ENCODE measurements around the gene ADCY3.
A peak's percentile ranks its signal among the peaks of the same experiment; 100 is the strongest.

Gene ADCY3

GRCh38 chr2:24793761-24794435 is 126.1 kb downstream of the ADCY3 start:
- peak overlapping the region; percentile 60 to 99 (median 93) for H3K4me3 ChIP-seq (ENCODE audit: control insufficient read depth in 1 of 7, extremely low read depth in 1 of 7, insufficient read depth in 4 of 7, low read depth in 2 of 7, low read length in 6 of 7)
- peaks cover 8 to 28% (median 18%) of the 10 kb centered on the region in 4 experiments for H3K4me1 ChIP-seq (ENCODE audit: control extremely low read depth in 1 of 4, control insufficient read depth in 4 of 4, insufficient read depth in 4 of 4, low read length in 3 of 4)
- ChIA-PET POLR2A (no interaction called here), CTCF (interaction anchor here (0.9 to 1.3 kb wide), 2 partner anchors 108 to 372 kb away, joined by 3 read pairs; no protein-coding TSS in a partner anchor)
- peaks cover 0 to 30% (median 3%) of the 10 kb centered on the region in 4 experiments for H3K36me3 ChIP-seq (ENCODE audit: control insufficient read depth in 4 of 4, insufficient read depth in 4 of 4, low read length in 3 of 4)
- no peaks in the 10 kb centered on the region for H3K9me3 ChIP-seq (ENCODE audit: control extremely low read depth in 1 of 5, control insufficient read depth in 4 of 5, insufficient read depth in 2 of 5, low read depth in 1 of 5, low read length in 4 of 5)
- DNase-seq: no peak
- H3K27ac ChIP-seq (ENCODE audit: insufficient read depth in 1 of 2, low read depth in 1 of 2, low read length in 2 of 2, poor library complexity in 1 of 2, severe bottlenecking in 2 of 2): peak overlapping the region in 1 of 2 experiments; percentile 98
- H3K27me3 ChIP-seq (replicated peaks in 2 of 5; ENCODE audit: control insufficient read depth in 4 of 5, insufficient read depth in 5 of 5, low read length in 4 of 5): no peaks in the 10 kb centered on the region
- 24% methylated on average over 11 of the region's 14 CpGs for WGBS (ENCODE audit: insufficient coverage)

- Histone ChIP-seq H3K4me1 (ENCODE audit: control extremely low read depth in 1 of 4, control insufficient read depth in 4 of 4, insufficient read depth in 4 of 4, low read length in 3 of 4) (peaks cover 8 to 28% (median 18%) of the 10 kb centered on the region in 4 experiments), H3K9me3 (ENCODE audit: control extremely low read depth in 1 of 5, control insufficient read depth in 4 of 5, insufficient read depth in 2 of 5, low read depth in 1 of 5, low read length in 4 of 5) (no peaks in the 10 kb centered on the region), H3K27ac (ENCODE audit: insufficient read depth in 1 of 2, low read depth in 1 of 2, low read length in 2 of 2, poor library complexity in 1 of 2, severe bottlenecking in 2 of 2) (peak within 1 kb of the TSS; percentile 96 to 98), H3K36me3 (ENCODE audit: control insufficient read depth in 4 of 4, insufficient read depth in 4 of 4, low read length in 3 of 4) (peaks cover 0 to 29% (median 3%) of the 10 kb centered on the region in 4 experiments), H3K4me3 (ENCODE audit: control insufficient read depth in 1 of 7, extremely low read depth in 1 of 7, insufficient read depth in 4 of 7, low read depth in 2 of 7, low read length in 6 of 7) (peak within 1 kb of the TSS; percentile 60 to 99 (median 93)), H3K27me3 (replicated peaks in 2 of 5; ENCODE audit: control insufficient read depth in 4 of 5, insufficient read depth in 5 of 5, low read length in 4 of 5) (peaks cover 0 to 3% (median 0%) of the 10 kb centered on the region in 5 experiments)
- ChIA-PET CTCF (interaction anchor here (0.8 to 1.3 kb wide), 5 partner anchors 9 to 371 kb away, joined by 3 read pairs; no protein-coding TSS in a partner anchor), POLR2A (no interaction called here)
- whole genome bisulfite sequencing (ENCODE audit: insufficient coverage): under 1% methylated on average over 53 of the region's 74 CpGs
- peak; percentile 96 to 98 (median 98) for DNase-seq
Measured at GRCh38 chr2:24792874-24793760, 126.9 kb downstream of the ADCY3 start, which contains the start of the genes CENPO and PTRHD1. Gene CENPO (plus strand): TSS chr2:24793425. CDS start chr2:24793920, 495 bp downstream. Gene PTRHD1 (minus strand): TSS chr2:24793391. CDS start chr2:24793377, 14 bp downstream.

- Histone ChIP-seq H3K36me3 (ENCODE audit: control insufficient read depth in 4 of 4, insufficient read depth in 4 of 4, low read length in 3 of 4) (peaks cover 0 to 23% (median 3%) of the 10 kb centered on the region in 4 experiments), H3K4me3 (ENCODE audit: control insufficient read depth in 1 of 7, extremely low read depth in 1 of 7, insufficient read depth in 4 of 7, low read depth in 2 of 7, low read length in 6 of 7) (peak overlapping the region; percentile 60 to 99 (median 93)), H3K4me1 (ENCODE audit: control extremely low read depth in 1 of 4, control insufficient read depth in 4 of 4, insufficient read depth in 4 of 4, low read length in 3 of 4) (peaks cover 8 to 28% (median 18%) of the 10 kb centered on the region in 4 experiments), H3K27ac (ENCODE audit: insufficient read depth in 1 of 2, low read depth in 1 of 2, low read length in 2 of 2, poor library complexity in 1 of 2, severe bottlenecking in 2 of 2) (peak overlapping the region; percentile 96 to 98), H3K27me3 (replicated peaks in 2 of 5; ENCODE audit: control insufficient read depth in 4 of 5, insufficient read depth in 5 of 5, low read length in 4 of 5) (peaks cover 0 to 3% (median 0%) of the 10 kb centered on the region in 5 experiments), H3K9me3 (ENCODE audit: control extremely low read depth in 1 of 5, control insufficient read depth in 4 of 5, insufficient read depth in 2 of 5, low read depth in 1 of 5, low read length in 4 of 5) (no peaks in the 10 kb centered on the region)
- CTCF ChIA-PET: interaction anchor here (0.8 to 1.3 kb wide), 5 partner anchors 8 to 370 kb away, joined by 3 read pairs; no protein-coding TSS in a partner anchor
- 0% methylated on average over 3 of the region's 6 CpGs for WGBS (ENCODE audit: insufficient coverage)
- POLR2A ChIA-PET: interaction anchor here (0.6 kb wide), 1 partner anchor 23 kb away, joined by 4 read pairs; no protein-coding TSS in a partner anchor
- DNase-seq: no peak
Measured at GRCh38 chr2:24792542-24792873, 127.5 kb downstream of the ADCY3 start.

- Histone ChIP-seq H3K36me3 (ENCODE audit: control insufficient read depth in 4 of 4, insufficient read depth in 4 of 4, low read length in 3 of 4) (peaks cover 0 to 13% (median 3%) of the 10 kb centered on the region in 4 experiments), H3K4me1 (ENCODE audit: control extremely low read depth in 1 of 4, control insufficient read depth in 4 of 4, insufficient read depth in 4 of 4, low read length in 3 of 4) (peaks cover 8 to 28% (median 18%) of the 10 kb centered on the region in 4 experiments), H3K4me3 (ENCODE audit: control insufficient read depth in 1 of 7, extremely low read depth in 1 of 7, insufficient read depth in 4 of 7, low read depth in 2 of 7, low read length in 6 of 7) (no peak overlapping the region), H3K27ac (ENCODE audit: insufficient read depth in 1 of 2, low read depth in 1 of 2, low read length in 2 of 2, poor library complexity in 1 of 2, severe bottlenecking in 2 of 2) (peak overlapping the region in 1 of 2 experiments; percentile 29), H3K9me3 (ENCODE audit: control extremely low read depth in 1 of 5, control insufficient read depth in 4 of 5, insufficient read depth in 2 of 5, low read depth in 1 of 5, low read length in 4 of 5) (no peaks in the 10 kb centered on the region), H3K27me3 (replicated peaks in 2 of 5; ENCODE audit: control insufficient read depth in 4 of 5, insufficient read depth in 5 of 5, low read length in 4 of 5) (peaks cover 0 to 6% (median 0%) of the 10 kb centered on the region in 5 experiments)
- ChIA-PET CTCF (interaction anchor here (0.9 to 1.8 kb wide), 4 partner anchors 32 to 381 kb away, joined by 3 to 4 read pairs (median 4); no protein-coding TSS in a partner anchor), POLR2A (no interaction called here)
- WGBS (ENCODE audit: insufficient coverage): 100% methylated on average over 5 of the region's 5 CpGs
- DNase-seq: no peak
Measured at GRCh38 chr2:24791452-24791851, 128.6 kb downstream of the ADCY3 start.

GRCh38 chr2:24788816-24789215 is 131.2 kb downstream of the ADCY3 start:
- Histone ChIP-seq H3K4me3 (ENCODE audit: control insufficient read depth in 1 of 7, extremely low read depth in 1 of 7, insufficient read depth in 4 of 7, low read depth in 2 of 7, low read length in 6 of 7) (no peak overlapping the region), H3K27me3 (replicated peaks in 2 of 5; ENCODE audit: control insufficient read depth in 4 of 5, insufficient read depth in 5 of 5, low read length in 4 of 5) (peaks cover 0 to 11% (median 2%) of the 10 kb centered on the region in 5 experiments), H3K9me3 (ENCODE audit: control extremely low read depth in 1 of 5, control insufficient read depth in 4 of 5, insufficient read depth in 2 of 5, low read depth in 1 of 5, low read length in 4 of 5) (peaks cover 0 to 4% (median 0%) of the 10 kb centered on the region in 5 experiments), H3K36me3 (ENCODE audit: control insufficient read depth in 4 of 4, insufficient read depth in 4 of 4, low read length in 3 of 4) (peaks cover 0 to 3% (median 3%) of the 10 kb centered on the region in 4 experiments), H3K4me1 (ENCODE audit: control extremely low read depth in 1 of 4, control insufficient read depth in 4 of 4, insufficient read depth in 4 of 4, low read length in 3 of 4) (peaks cover 6 to 28% (median 20%) of the 10 kb centered on the region in 4 experiments), H3K27ac (ENCODE audit: insufficient read depth in 1 of 2, low read depth in 1 of 2, low read length in 2 of 2, poor library complexity in 1 of 2, severe bottlenecking in 2 of 2) (no peak overlapping the region)
- ChIA-PET CTCF (no interaction called here), POLR2A (no interaction called here)
- 94% methylated on average over 3 of the region's 3 CpGs for whole genome bisulfite sequencing (ENCODE audit: insufficient coverage)
- DNase-seq: no peak

- 100% methylated on average over 2 of the region's 2 CpGs for WGBS (ENCODE audit: insufficient coverage)
- Histone ChIP-seq H3K4me1 (ENCODE audit: control extremely low read depth in 1 of 4, control insufficient read depth in 4 of 4, insufficient read depth in 4 of 4, low read length in 3 of 4) (peaks cover 4 to 25% (median 14%) of the 10 kb centered on the region in 4 experiments), H3K4me3 (ENCODE audit: control insufficient read depth in 1 of 7, extremely low read depth in 1 of 7, insufficient read depth in 4 of 7, low read depth in 2 of 7, low read length in 6 of 7) (no peak overlapping the region), H3K27ac (ENCODE audit: insufficient read depth in 1 of 2, low read depth in 1 of 2, low read length in 2 of 2, poor library complexity in 1 of 2, severe bottlenecking in 2 of 2) (no peak overlapping the region), H3K36me3 (ENCODE audit: control insufficient read depth in 4 of 4, insufficient read depth in 4 of 4, low read length in 3 of 4) (peaks cover 0 to 3% (median 3%) of the 10 kb centered on the region in 4 experiments), H3K27me3 (replicated peaks in 2 of 5; ENCODE audit: control insufficient read depth in 4 of 5, insufficient read depth in 5 of 5, low read length in 4 of 5) (peaks cover 0 to 15% (median 5%) of the 10 kb centered on the region in 5 experiments), H3K9me3 (ENCODE audit: control extremely low read depth in 1 of 5, control insufficient read depth in 4 of 5, insufficient read depth in 2 of 5, low read depth in 1 of 5, low read length in 4 of 5) (peaks cover 0 to 4% (median 2%) of the 10 kb centered on the region in 5 experiments)
- DNase-seq: no peak
- ChIA-PET POLR2A (no interaction called here), CTCF (no interaction called here)
Measured at GRCh38 chr2:24787532-24787931, 132.5 kb downstream of the ADCY3 start.
